ENCODE results near the gene CENATAC.

CENATAC gene

GRCh38 chr11:119041821-119042514 lies 44.0 kb downstream of the CENATAC start:
- Histone ChIP-seq H4K20me1 (ENCODE audit: insufficient read depth, low read length) (no peaks in the 10 kb centered on the region), H3K4me3 (ENCODE audit: low read depth, low read length, poor library complexity, severe bottlenecking) (no peak overlapping the region), H3K9me2 (ENCODE audit: low read depth, low read length) (no peaks in the 10 kb centered on the region), H3K9ac (ENCODE audit: low read length) (no peak overlapping the region), H3K4me1 (ENCODE audit: insufficient read depth, low read length, severe bottlenecking) (peaks cover 12% of the 10 kb centered on the region), H3K9me3 (ENCODE audit: low read length) (no peaks in the 10 kb centered on the region), H3K27me3 (ENCODE audit: insufficient read depth, low read length) (no peaks in the 10 kb centered on the region), H2AFZ (ENCODE audit: low read length) (no peak overlapping the region), H3K27ac (ENCODE audit: low read depth, low read length, poor library complexity, severe bottlenecking) (no peak overlapping the region), H3F3A (ENCODE audit: insufficient read depth, low read length) (no peaks in the 10 kb centered on the region), H3K4me2 (ENCODE audit: low read length) (no peak overlapping the region), H3K79me2 (ENCODE audit: insufficient read depth, low read length) (no peaks in the 10 kb centered on the region), H3K36me3 (ENCODE audit: insufficient read depth, low read length) (peaks cover 21% of the 10 kb centered on the region)
- TF ChIP-seq EZH2 (IDR thresholded peaks at IDR 0.05; ENCODE audit: borderline replicate concordance, low read length) (no peak), CTCF (IDR thresholded peaks at IDR 0.05; ENCODE audit: low read length) (no peak)

GRCh38 chr11:119042927-119043326 lies 45.0 kb downstream of the CENATAC start:
- H3K79me2 ChIP-seq (ENCODE audit: insufficient read depth, low read length), result no peaks in the 10 kb centered on the region
- no peak overlapping the region for H3K4me2 ChIP-seq (ENCODE audit: low read length)
- H3K9ac ChIP-seq (ENCODE audit: low read length), result no peak overlapping the region

GRCh38 chr11:119044708-119045107 lies 46.8 kb downstream of the CENATAC start:
- no peak overlapping the region for H3K4me2 ChIP-seq (ENCODE audit: low read length)
- no peak for TF ChIP-seq CTCF (IDR thresholded peaks at IDR 0.05; ENCODE audit: low read length)
- TF ChIP-seq EZH2 (IDR thresholded peaks at IDR 0.05; ENCODE audit: borderline replicate concordance, low read length), result no peak
- no peaks in the 10 kb centered on the region for H3K9me2 ChIP-seq (ENCODE audit: low read depth, low read length)
- H4K20me1 ChIP-seq (ENCODE audit: insufficient read depth, low read length), result no peaks in the 10 kb centered on the region
- H3K4me3 ChIP-seq (ENCODE audit: low read depth, low read length, poor library complexity, severe bottlenecking), result no peak overlapping the region
- H3K9me3 ChIP-seq (ENCODE audit: low read length), result no peaks in the 10 kb centered on the region
- H3K9ac ChIP-seq (ENCODE audit: low read length), result no peak overlapping the region
- H3K27me3 ChIP-seq (ENCODE audit: insufficient read depth, low read length), result no peaks in the 10 kb centered on the region
- no peak overlapping the region for H3K27ac ChIP-seq (ENCODE audit: low read depth, low read length, poor library complexity, severe bottlenecking)
- no peaks in the 10 kb centered on the region for H3F3A ChIP-seq (ENCODE audit: insufficient read depth, low read length)
- H3K36me3 ChIP-seq (ENCODE audit: insufficient read depth, low read length), result peaks cover 48% of the 10 kb centered on the region
- no peaks in the 10 kb centered on the region for H3K79me2 ChIP-seq (ENCODE audit: insufficient read depth, low read length)
- peaks cover 4% of the 10 kb centered on the region for H3K4me1 ChIP-seq (ENCODE audit: insufficient read depth, low read length, severe bottlenecking)
- H2AFZ ChIP-seq (ENCODE audit: low read length), result no peak overlapping the region

More at GRCh38 chr11:119042927-119043326, 45.0 kb downstream of the CENATAC start:
- no peaks in the 10 kb centered on the region for H3K9me2 ChIP-seq (ENCODE audit: low read depth, low read length)
- H4K20me1 ChIP-seq (ENCODE audit: insufficient read depth, low read length), result no peaks in the 10 kb centered on the region
- TF ChIP-seq EZH2 (IDR thresholded peaks at IDR 0.05; ENCODE audit: borderline replicate concordance, low read length) (no peak), CTCF (IDR thresholded peaks at IDR 0.05; ENCODE audit: low read length) (no peak)
- H3K27me3 ChIP-seq (ENCODE audit: insufficient read depth, low read length), result no peaks in the 10 kb centered on the region
- no peak overlapping the region for H2AFZ ChIP-seq (ENCODE audit: low read length)
- H3K4me1 ChIP-seq (ENCODE audit: insufficient read depth, low read length, severe bottlenecking), result peaks cover 12% of the 10 kb centered on the region
- no peaks in the 10 kb centered on the region for H3K9me3 ChIP-seq (ENCODE audit: low read length)
- no peak overlapping the region for H3K4me3 ChIP-seq (ENCODE audit: low read depth, low read length, poor library complexity, severe bottlenecking)
- H3K27ac ChIP-seq (ENCODE audit: low read depth, low read length, poor library complexity, severe bottlenecking), result no peak overlapping the region
- peaks cover 30% of the 10 kb centered on the region for H3K36me3 ChIP-seq (ENCODE audit: insufficient read depth, low read length)
- H3F3A ChIP-seq (ENCODE audit: insufficient read depth, low read length), result no peaks in the 10 kb centered on the region
